NCI-H2196 treated with DMSO at 0.1 percent for 48 hours (cell line): ENCODE data around the gene DKK3.
A peak's percentile ranks its signal among the peaks of the same experiment; 100 is the strongest.
"Not testable (repeated sequence)": the region's sequence is repeated elsewhere in the genome, so short reads cannot be mapped to it uniquely, and the experiment has no call there.

ENCODE experiments used
- DNase-seq: peaks from one replicate; lab custom pipeline; 2025; ENCODE audit not compliant: unreplicated experiment; lab: John Stamatoyannopoulos, UW

DKK3 gene

GRCh38 chr11:12007769-12008737 lies at the start of gene DKK3:
TSS of gene DKK3 (minus strand) at chr11:12008626. CDS start at chr11:12008582, 44 bp downstream.
- DNase-seq: no peak

GRCh38 chr11:12057299-12057980 lies 49.0 kb upstream of the DKK3 start:
- DNase-seq: no peak

- no peak for DNase-seq
These were observed 47.7 kb upstream of the DKK3 start for GRCh38 chr11:12056119-12056518.

- DNase-seq: no peak
These were observed 45.4 kb upstream of the DKK3 start for GRCh38 chr11:12053606-12054361.

- DNase-seq: no peak
These were observed 44.5 kb upstream of the DKK3 start for GRCh38 chr11:12052676-12053605.

GRCh38 chr11:12051287-12051662 lies 42.8 kb upstream of the DKK3 start:
- no peak for DNase-seq

- peak; percentile 12 for DNase-seq
These were observed 42.3 kb upstream of the DKK3 start for GRCh38 chr11:12050470-12051286.

- no peak for DNase-seq
These were observed 40.7 kb upstream of the DKK3 start for GRCh38 chr11:12048936-12049790.

GRCh38 chr11:12046636-12047236 lies 38.3 kb upstream of the DKK3 start:
- DNase-seq: no peak

GRCh38 chr11:12045914-12046635 lies 37.6 kb upstream of the DKK3 start:
- no peak for DNase-seq

GRCh38 chr11:12044799-12045198 lies 36.4 kb upstream of the DKK3 start:
- no peak for DNase-seq

- peak; percentile 77 for DNase-seq
These were observed 35.7 kb upstream of the DKK3 start for GRCh38 chr11:12043959-12044791.

GRCh38 chr11:12043221-12043620 lies 34.8 kb upstream of the DKK3 start:
- no peak for DNase-seq

- no peak for DNase-seq
These were observed 33.8 kb upstream of the DKK3 start for GRCh38 chr11:12042215-12042676.

- not testable (repeated sequence) for DNase-seq
These were observed 32.3 kb upstream of the DKK3 start for GRCh38 chr11:12040719-12041118.

- DNase-seq: no peak
These were observed 24.5 kb upstream of the DKK3 start for GRCh38 chr11:12032968-12033367.
